HepG2 (cell line): ENCODE results near the gene FCER1G. TPM values are rescaled to one million over a fixed set of nuclear protein-coding genes. Genes with fewer than 3 reads are reported as not detected.

Experiments
- CAMTA2 ChIP-seq: sonication (generic); formaldehyde crosslinking; IDR thresholded peaks from 2 replicates; pipeline ENCODE4 v1.4.0; 2020; ENCODE audit warnings: mild to moderate bottlenecking, missing genetic modification reagents, borderline replicate concordance
- FOXK1 ChIP-seq: sonication (generic); formaldehyde crosslinking; IDR thresholded peaks from 2 replicates; pipeline ENCODE4 v1.4.0; 2020; ENCODE audit warnings: low read depth, missing genetic modification reagents, borderline replicate concordance
- HHEX ChIP-seq: IDR thresholded peaks from 2 replicates; pipeline ENCODE4 v1.6.1; 2016; ENCODE audit warnings: control low read depth
- JUNB ChIP-seq: sonication (generic); formaldehyde crosslinking; IDR thresholded peaks from 2 replicates; pipeline ENCODE4 v1.8.0; 2022; ENCODE audit warnings: missing genetic modification reagents, mild to moderate bottlenecking, borderline replicate concordance
- KIAA2018 ChIP-seq: sonication (generic); formaldehyde crosslinking; IDR thresholded peaks from 2 replicates; pipeline ENCODE4 v1.5.0; 2020; ENCODE audit warnings: mild to moderate bottlenecking, missing genetic modification reagents, borderline replicate concordance
- MED8 ChIP-seq: sonication (generic); formaldehyde crosslinking; IDR thresholded peaks from 2 replicates; pipeline ENCODE4 v1.8.1; 2023; ENCODE audit warnings: mild to moderate bottlenecking, missing genetic modification reagents; ENCODE audit not compliant: insufficient replicate concordance
- NPAS2 ChIP-seq: sonication (generic); formaldehyde crosslinking; IDR thresholded peaks from 2 replicates; pipeline ENCODE4 v1.8.0; 2022; ENCODE audit warnings: mild to moderate bottlenecking, missing genetic modification reagents, borderline replicate concordance
- NR0B2 ChIP-seq: sonication (generic); formaldehyde crosslinking; IDR thresholded peaks from 2 replicates; pipeline ENCODE4 v1.4.0; 2020; ENCODE audit warnings: mild to moderate bottlenecking, missing genetic modification reagents
- POLR2A ChIP-seq, 2 experiments: IDR thresholded peaks; 2 replicates each; pipeline ENCODE4 v1.6.1; 2011; ENCODE audit warnings: low read depth in 2 of 2, low read length in 2 of 2, mild to moderate bottlenecking in 1 of 2, moderate library complexity in 1 of 2; ENCODE audit not compliant: insufficient read depth in 1 of 2
- SALL2 ChIP-seq: sonication (generic); formaldehyde crosslinking; IDR thresholded peaks from 2 replicates; pipeline ENCODE4 v1.8.1; 2023; ENCODE audit warnings: mild to moderate bottlenecking, missing genetic modification reagents, inconsistent platforms
- SKIL ChIP-seq: sonication (generic); formaldehyde crosslinking; IDR thresholded peaks from 2 replicates; pipeline ENCODE4 v1.8.0; 2022; ENCODE audit warnings: missing genetic modification reagents, mild to moderate bottlenecking, moderate library complexity, borderline replicate concordance
- ZNF331 ChIP-seq: sonication (generic); formaldehyde crosslinking; IDR thresholded peaks from 2 replicates; pipeline ENCODE4 v1.4.0; 2020; ENCODE audit warnings: missing genetic modification reagents
- ZNF577 ChIP-seq: sonication (generic); formaldehyde crosslinking; IDR thresholded peaks from 2 replicates; pipeline ENCODE4 v1.4.0; 2020; ENCODE audit warnings: mild to moderate bottlenecking, low read depth, missing genetic modification reagents, borderline replicate concordance
- polyA plus RNA-seq, 8 experiments: library from polyadenylated mRNA; depleted of rRNA in 3 of 8; stranded (reverse) in 7 of 8; unstranded in 1 of 8; fragments of >200 nt; fragmentation: Illumina TruSeq in 4 of 8; extraction: Trizol in 4 of 8; gene quantifications; 2 replicates each; pipeline versions ENCODE4 v1.2.1 to v1.2.3, GENCODE V29; 2011 to 2016; ENCODE audit warnings: low read depth in 4 of 8, missing spikeins in 1 of 8, mixed read lengths in 1 of 8; ENCODE audit not compliant: insufficient read depth in 1 of 8
- total RNA-seq, 5 experiments: library from RNA; depleted of rRNA; stranded (reverse); fragments of >200 nt; fragmentation: Illumina TruSeq; extraction: Trizol; gene quantifications; 2 replicates each; pipeline ENCODE4 v1.2.3, GENCODE V29; 2016; ENCODE audit warnings: low read depth in 1 of 5
- TF ChIP-seq, protein P1 (sequence below): sonication (generic); formaldehyde crosslinking; IDR thresholded peaks from 2 replicates; pipeline ENCODE4 v1.4.0; 2020; ENCODE audit warnings: missing genetic modification reagents
- TF ChIP-seq, protein P2 (sequence below): IDR thresholded peaks from 2 replicates; pipeline ENCODE4 v1.6.1; 2016; ENCODE audit warnings: low read depth, borderline replicate concordance

FCER1G gene
- total and polyA plus RNA-seq, 2 of the 13 experiments (the other 11 are each of a cell fraction or from before 2014, with no cell fraction given): 1.3 to 6.4 TPM

GRCh38 chr1:161218301-161219077 is 3.4 kb downstream of the FCER1G start (continued):
- TF ChIP-seq CAMTA2 (CRISPR knock-in tag) (no peak), MED8 (peak; percentile 85), HHEX (no peak), FOXK1 (peak; percentile 60), NR0B2 (CRISPR knock-in tag) (no peak), JUNB (CRISPR knock-in tag) (no peak; the same call in 1 of the 2 replicates), KIAA2018 (no peak), POLR2A (IDR thresholded peaks at IDR 0.05; ENCODE audit: insufficient read depth in 1 of 2, low read depth in 2 of 2, low read length in 2 of 2) (peak; percentile 59 to 68), NPAS2 (CRISPR knock-in tag) (no peak), ZNF577 (CRISPR knock-in tag) (no peak), SKIL (peak; percentile 59; the same call in 1 of the 2 replicates), SALL2 (CRISPR knock-in tag) (no peak), ZNF331 (CRISPR knock-in tag) (no peak)
- TF ChIP-seq, protein P1, sequence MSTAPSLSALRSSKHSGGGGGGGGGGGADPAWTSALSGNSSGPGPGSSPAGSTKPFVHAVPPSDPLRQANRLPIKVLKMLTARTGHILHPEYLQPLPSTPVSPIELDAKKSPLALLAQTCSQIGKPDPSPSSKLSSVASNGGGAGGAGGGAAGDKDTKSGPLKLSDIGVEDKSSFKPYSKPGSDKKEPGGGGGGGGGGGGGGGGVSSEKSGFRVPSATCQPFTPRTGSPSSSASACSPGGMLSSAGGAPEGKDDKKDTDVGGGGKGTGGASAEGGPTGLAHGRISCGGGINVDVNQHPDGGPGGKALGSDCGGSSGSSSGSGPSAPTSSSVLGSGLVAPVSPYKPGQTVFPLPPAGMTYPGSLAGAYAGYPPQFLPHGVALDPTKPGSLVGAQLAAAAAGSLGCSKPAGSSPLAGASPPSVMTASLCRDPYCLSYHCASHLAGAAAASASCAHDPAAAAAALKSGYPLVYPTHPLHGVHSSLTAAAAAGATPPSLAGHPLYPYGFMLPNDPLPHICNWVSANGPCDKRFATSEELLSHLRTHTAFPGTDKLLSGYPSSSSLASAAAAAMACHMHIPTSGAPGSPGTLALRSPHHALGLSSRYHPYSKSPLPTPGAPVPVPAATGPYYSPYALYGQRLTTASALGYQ (CRISPR knock-in tag): peak; percentile 57; the same call in 1 of the 2 replicates
- TF ChIP-seq, protein P2, sequence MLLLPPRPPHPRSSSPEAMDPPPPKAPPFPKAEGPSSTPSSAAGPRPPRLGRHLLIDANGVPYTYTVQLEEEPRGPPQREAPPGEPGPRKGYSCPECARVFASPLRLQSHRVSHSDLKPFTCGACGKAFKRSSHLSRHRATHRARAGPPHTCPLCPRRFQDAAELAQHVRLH (CRISPR knock-in tag): no peak; the same call in 1 of the 2 replicates
